ENCODE data around the gene RBM17. TPM values are rescaled to one million over a fixed set of nuclear protein-coding genes. Genes with fewer than 3 reads are reported as not detected.
A peak's percentile ranks its signal among the peaks of the same experiment; 100 is the strongest.
"Not testable (repeated sequence)": the region's sequence is repeated elsewhere in the genome, so short reads cannot be mapped to it uniquely, and the experiment has no call there.

RBM17 gene
- total RNA-seq, 2 experiments from 2014 or later = 337 to 355 TPM

- Mint-ChIP-seq H3K27me3 (no peaks in the 10 kb centered on the region), H3K4me3 (no peak overlapping the region), H3K27ac (no peak overlapping the region), H3K9me3 (no peaks in the 10 kb centered on the region), H3K36me3 (peaks cover 15% of the 10 kb centered on the region), H3K4me1 (peaks cover 30% of the 10 kb centered on the region)
- DNase-seq = no peak
Measured at GRCh38 chr10:6153845-6154244, 65.0 kb downstream of the RBM17 start.

GRCh38 chr10:6154566-6154965 lies 65.7 kb downstream of the RBM17 start:
- Mint-ChIP-seq H3K27me3 (no peaks in the 10 kb centered on the region), H3K9me3 (no peaks in the 10 kb centered on the region), H3K4me3 (no peak overlapping the region), H3K36me3 (peaks cover 13% of the 10 kb centered on the region), H3K27ac (no peak overlapping the region), H3K4me1 (peaks cover 26% of the 10 kb centered on the region)
- DNase-seq = no peak

- H3K36me3 Mint-ChIP-seq = peaks cover 10% of the 10 kb centered on the region
- no peak overlapping the region for H3K4me3 Mint-ChIP-seq
- peaks cover 21% of the 10 kb centered on the region for H3K4me1 Mint-ChIP-seq
- H3K27me3 Mint-ChIP-seq = no peaks in the 10 kb centered on the region
- H3K27ac Mint-ChIP-seq = no peak overlapping the region
- H3K9me3 Mint-ChIP-seq = no peaks in the 10 kb centered on the region
- no peak for DNase-seq
Measured at GRCh38 chr10:6158276-6158675, 69.4 kb downstream of the RBM17 start.

GRCh38 chr10:6161921-6162320 lies 73.1 kb downstream of the RBM17 start:
- DNase-seq = no peak
- Mint-ChIP-seq H3K9me3 (no peaks in the 10 kb centered on the region), H3K4me1 (peaks cover 39% of the 10 kb centered on the region), H3K36me3 (peaks cover 20% of the 10 kb centered on the region), H3K4me3 (no peak overlapping the region), H3K27ac (peak overlapping the region; percentile 0), H3K27me3 (no peaks in the 10 kb centered on the region)

- no peak for DNase-seq
- Mint-ChIP-seq H3K4me3 (peak overlapping the region; percentile 29), H3K9me3 (no peaks in the 10 kb centered on the region), H3K36me3 (peaks cover 28% of the 10 kb centered on the region), H3K4me1 (peaks cover 45% of the 10 kb centered on the region), H3K27ac (no peak overlapping the region), H3K27me3 (no peaks in the 10 kb centered on the region)
Measured at GRCh38 chr10:6162589-6163356, 73.9 kb downstream of the RBM17 start.

- H3K27ac Mint-ChIP-seq = peak overlapping the region; percentile 96
- H3K36me3 Mint-ChIP-seq = peaks cover 29% of the 10 kb centered on the region
- H3K4me3 Mint-ChIP-seq = peak overlapping the region; percentile 96
- DNase-seq = peak; percentile 97
- peaks cover 52% of the 10 kb centered on the region for H3K4me1 Mint-ChIP-seq
- H3K27me3 Mint-ChIP-seq = no peaks in the 10 kb centered on the region
- no peaks in the 10 kb centered on the region for H3K9me3 Mint-ChIP-seq
Measured at GRCh38 chr10:6163364-6164270, 74.8 kb downstream of the RBM17 start.

- peak overlapping the region; percentile 96 for H3K4me3 Mint-ChIP-seq
- DNase-seq = no peak
- H3K27ac Mint-ChIP-seq = peak overlapping the region; percentile 96
- no peaks in the 10 kb centered on the region for H3K27me3 Mint-ChIP-seq
- peaks cover 29% of the 10 kb centered on the region for H3K36me3 Mint-ChIP-seq
- peaks cover 57% of the 10 kb centered on the region for H3K4me1 Mint-ChIP-seq
- H3K9me3 Mint-ChIP-seq = no peaks in the 10 kb centered on the region
Measured at GRCh38 chr10:6164271-6165095, 75.6 kb downstream of the RBM17 start.

- peak overlapping the region; percentile 96 for H3K4me3 Mint-ChIP-seq
- peaks cover 26% of the 10 kb centered on the region for H3K36me3 Mint-ChIP-seq
- peaks cover 63% of the 10 kb centered on the region for H3K4me1 Mint-ChIP-seq
- peak overlapping the region; percentile 96 for H3K27ac Mint-ChIP-seq
- H3K9me3 Mint-ChIP-seq = no peaks in the 10 kb centered on the region
- no peak for DNase-seq
- H3K27me3 Mint-ChIP-seq = no peaks in the 10 kb centered on the region
Measured at GRCh38 chr10:6165221-6165725, 76.4 kb downstream of the RBM17 start.

GRCh38 chr10:6165933-6166332 lies 77.1 kb downstream of the RBM17 start:
- not testable (repeated sequence) for H3K27me3 Mint-ChIP-seq, H3K9me3 Mint-ChIP-seq, DNase-seq
- Mint-ChIP-seq H3K4me1 (peaks cover 67% of the 10 kb centered on the region), H3K36me3 (peaks cover 29% of the 10 kb centered on the region), H3K4me3 (peak overlapping the region; percentile 96), H3K27ac (peak overlapping the region; percentile 96)

Other genes starting within 250 kb of the RBM17 start
- gene ANKRD16, start 199.1 kb upstream of the RBM17 start, total RNA-seq = 1 to 10 TPM; 9.1 to 9.4 TPM
- 10 to 100 TPM; 48.7 to 49.0 TPM for gene FBH1, start 198.8 kb upstream of the RBM17 start, total RNA-seq
- gene IL15RA, start 111.5 kb upstream of the RBM17 start, total RNA-seq = 10 to 100 TPM; 27.8 to 30.0 TPM
- gene IL2RA, start 26.7 kb upstream of the RBM17 start, total RNA-seq = 100 to 1,000 TPM; 680 to 698 TPM
- 10 to 100 TPM; 72.6 to 73.0 TPM for gene PFKFB3, start 113.9 kb downstream of the RBM17 start, total RNA-seq